Measurements from ENCODE around the gene DALRD3. TPM values are rescaled to one million over a fixed set of nuclear protein-coding genes. Genes with fewer than 3 reads are reported as not detected.
A peak's percentile ranks its signal among the peaks of the same experiment; 100 is the strongest.

DALRD3 gene
- total RNA-seq: 16.0 TPM
- long read RNA-seq, transcript DALRD3-202 (12 exons, 1,739 nt): major isoform, 41 of 127 reads
- long read RNA-seq, transcript DALRD3-206 (12 exons, 1,706 nt): minor isoform, 10 of 127 reads
- long read RNA-seq, partial matches to known transcripts: 26 of 127 reads
- long read RNA-seq, other reads (novel, unspliced or antisense): 47 of 127 reads

DNA sequence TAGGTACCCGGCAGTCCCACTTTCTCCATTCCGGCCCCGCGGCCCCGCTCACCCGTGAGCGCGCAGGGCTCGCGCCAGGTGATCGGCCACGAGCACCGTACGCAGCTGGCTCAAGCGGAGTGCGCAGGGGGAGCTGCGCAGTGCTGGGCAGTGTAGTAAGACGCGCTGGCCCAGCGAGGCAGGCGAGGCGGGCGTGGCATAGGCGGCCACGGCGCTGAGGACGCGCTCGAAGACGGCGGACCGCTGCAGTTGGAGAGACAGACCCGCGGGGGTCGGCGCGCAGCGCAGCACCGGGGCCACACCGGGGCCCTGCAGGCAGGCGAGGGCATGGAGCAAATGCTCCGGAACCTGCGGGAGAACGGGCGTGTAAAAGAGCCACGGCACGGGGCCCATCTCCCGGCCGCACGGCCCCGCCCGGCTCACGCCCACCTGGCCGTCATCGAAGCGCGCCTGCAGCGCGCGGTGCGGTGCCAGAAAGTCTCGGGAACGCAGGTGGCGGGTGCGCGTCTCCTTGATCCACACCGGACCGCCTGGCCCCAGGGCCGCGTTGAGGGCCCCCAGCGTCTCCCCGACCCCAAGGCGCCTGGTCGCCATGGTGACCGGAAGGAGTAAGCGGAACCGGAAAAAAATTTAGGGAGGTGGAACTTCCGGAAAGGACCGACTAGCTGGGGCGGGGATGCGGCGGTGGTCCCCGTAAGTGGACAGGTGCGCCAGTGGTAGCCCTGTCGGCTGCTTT is at the start of gene DALRD3:
Gene DALRD3, minus strand, starts transcription at position 610 of the 736 bp plus-strand sequence. Its CDS starts 16 bp downstream, at position 594.
- no peak for DNase-seq (ENCODE audit: low spot score)

DNA sequence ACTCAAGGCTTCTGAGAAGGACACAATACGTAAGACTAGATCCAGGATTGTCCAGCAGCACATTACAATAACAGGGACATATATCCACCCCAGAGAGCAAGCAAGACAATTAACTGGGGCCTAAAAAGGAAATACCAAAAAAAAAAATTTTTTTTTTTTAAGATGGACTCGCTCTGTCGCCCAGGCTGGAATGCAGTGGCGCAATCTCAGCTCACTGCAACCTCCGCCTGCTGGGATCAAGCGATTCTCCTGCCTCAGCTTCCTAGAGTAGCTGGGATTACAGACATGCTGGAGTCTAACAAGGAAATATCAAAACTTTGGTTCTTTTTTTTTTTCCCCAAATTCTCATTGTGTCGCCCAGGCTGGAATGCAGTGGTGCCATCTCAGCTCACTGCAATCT is 39.6 kb upstream of the DALRD3 start:
- no peak for DNase-seq (ENCODE audit: low spot score)

DNA sequence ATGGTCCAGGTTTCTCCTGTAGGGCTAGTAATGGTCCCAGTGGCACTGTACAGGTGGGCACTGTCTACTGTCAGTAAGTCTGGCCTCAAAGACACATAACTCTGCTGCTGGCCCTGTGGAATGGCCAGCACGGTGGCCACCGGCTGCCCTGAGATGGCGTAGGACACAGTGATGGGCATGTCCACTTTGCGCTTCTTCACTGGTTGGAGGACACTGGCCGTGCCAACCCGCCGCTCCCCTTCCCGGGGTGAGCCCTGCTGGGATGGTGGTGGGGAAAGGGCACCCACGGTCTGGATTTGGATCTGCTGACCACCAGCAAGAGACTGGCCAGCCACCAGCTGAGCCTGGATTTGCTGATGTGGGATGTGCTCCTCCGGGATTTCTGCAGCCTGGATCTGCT is 38.9 kb upstream of the DALRD3 start:
- DNase-seq (ENCODE audit: low spot score): no peak

DNA sequence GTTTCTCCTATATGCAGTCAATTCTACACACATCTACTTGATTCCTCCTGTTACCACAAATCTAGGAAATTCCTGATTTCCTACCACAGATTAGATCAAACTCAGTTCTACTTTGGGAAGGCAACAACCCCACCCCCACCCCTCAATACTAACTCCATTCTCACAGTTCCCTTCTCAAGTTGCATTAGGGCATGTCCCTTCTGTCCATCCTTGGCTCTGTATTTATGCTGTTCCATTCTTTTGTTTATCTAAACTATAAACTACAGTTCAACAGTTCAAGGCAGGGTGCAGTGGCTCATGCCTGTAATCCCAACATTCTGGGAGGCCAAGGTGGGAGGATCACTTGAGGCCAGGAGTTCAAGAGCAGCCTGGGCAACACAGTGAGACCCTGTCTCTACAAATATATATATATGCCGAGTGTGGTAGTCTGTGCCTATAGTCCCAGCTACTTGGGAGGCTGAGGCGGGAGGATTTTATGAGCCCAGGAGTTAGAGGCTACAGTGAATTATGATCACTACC is 36.0 kb upstream of the DALRD3 start:
- DNase-seq (ENCODE audit: low spot score): no peak

GRCh38 chr3:49053543-49053942 is 35.2 kb upstream of the DALRD3 start:
- no peak for DNase-seq (ENCODE audit: low spot score)

GRCh38 chr3:49035281-49035680 is 16.9 kb upstream of the DALRD3 start:
- no peak for DNase-seq (ENCODE audit: low spot score)

- no peak for DNase-seq (ENCODE audit: low spot score)
These were observed 16.3 kb upstream of the DALRD3 start for GRCh38 chr3:49034650-49035049.

DNA sequence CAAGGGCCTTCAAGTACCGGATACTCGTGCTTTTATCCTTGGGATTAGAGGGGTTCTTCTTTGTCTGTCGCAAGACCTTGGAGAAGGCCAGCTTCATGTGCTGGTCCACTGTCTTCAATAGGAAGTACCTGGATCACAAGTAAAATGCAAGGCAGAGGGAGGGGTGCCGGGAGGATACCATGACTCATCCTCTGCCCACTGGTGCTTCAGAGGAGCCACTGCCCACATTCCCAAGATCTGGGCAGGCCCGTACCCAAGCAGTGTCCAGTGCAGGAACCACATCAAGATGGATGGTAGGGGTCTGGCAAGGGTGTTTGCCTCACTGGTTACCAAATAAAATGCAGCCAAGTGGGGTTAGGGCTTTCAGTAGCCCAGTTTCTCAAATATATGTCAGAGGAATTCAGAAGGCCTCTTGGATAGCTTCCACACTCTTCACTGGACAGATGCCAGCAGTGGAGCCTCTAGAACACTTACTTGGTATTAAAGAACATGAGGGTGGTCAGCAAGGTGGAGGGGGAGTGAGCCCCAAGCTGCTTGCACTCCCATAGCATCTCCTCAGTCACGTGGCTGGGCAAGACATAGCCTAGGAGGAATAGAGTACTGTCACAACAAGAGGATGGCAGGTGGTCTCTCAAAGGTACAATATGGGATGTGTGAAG is 14.4 kb upstream of the DALRD3 start:
- DNase-seq (ENCODE audit: low spot score): no peak

DNA sequence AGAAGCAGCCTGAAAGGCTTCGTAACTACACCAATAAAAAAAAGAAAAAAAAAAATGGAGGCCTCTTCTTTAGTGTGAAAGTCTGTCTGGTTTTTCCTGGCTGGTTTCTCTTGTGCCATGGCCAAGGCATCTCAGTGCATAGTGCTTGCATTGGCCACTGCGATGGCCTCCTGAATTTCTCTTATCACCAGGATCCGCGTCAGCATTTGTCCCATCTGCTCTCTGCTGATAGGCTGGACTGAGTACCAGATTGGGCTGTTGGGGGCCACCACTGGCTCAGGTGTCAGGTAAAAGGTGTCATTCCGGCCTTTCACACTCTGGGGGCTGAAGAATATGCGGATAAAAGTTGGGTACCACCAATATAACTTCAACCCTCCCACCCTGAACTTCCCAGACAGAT is 11.9 kb upstream of the DALRD3 start:
- DNase-seq (ENCODE audit: low spot score): no peak

DNA sequence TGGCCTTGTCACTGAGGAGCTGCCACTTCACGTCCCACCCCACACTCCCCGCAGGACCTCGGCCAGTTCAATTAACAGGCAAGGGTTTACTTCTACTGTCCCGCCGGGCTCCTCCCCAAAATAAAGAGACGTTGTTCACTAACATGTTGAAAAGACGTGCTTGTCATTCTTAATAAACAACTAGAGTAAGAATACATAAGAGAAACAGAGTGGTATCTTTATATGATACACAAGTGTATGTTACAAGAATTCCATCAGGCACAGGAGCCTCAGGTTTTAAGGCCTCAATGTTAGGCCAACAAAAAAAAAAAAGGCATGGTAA is 11.1 kb upstream of the DALRD3 start:
- DNase-seq (ENCODE audit: low spot score): no peak

DNA sequence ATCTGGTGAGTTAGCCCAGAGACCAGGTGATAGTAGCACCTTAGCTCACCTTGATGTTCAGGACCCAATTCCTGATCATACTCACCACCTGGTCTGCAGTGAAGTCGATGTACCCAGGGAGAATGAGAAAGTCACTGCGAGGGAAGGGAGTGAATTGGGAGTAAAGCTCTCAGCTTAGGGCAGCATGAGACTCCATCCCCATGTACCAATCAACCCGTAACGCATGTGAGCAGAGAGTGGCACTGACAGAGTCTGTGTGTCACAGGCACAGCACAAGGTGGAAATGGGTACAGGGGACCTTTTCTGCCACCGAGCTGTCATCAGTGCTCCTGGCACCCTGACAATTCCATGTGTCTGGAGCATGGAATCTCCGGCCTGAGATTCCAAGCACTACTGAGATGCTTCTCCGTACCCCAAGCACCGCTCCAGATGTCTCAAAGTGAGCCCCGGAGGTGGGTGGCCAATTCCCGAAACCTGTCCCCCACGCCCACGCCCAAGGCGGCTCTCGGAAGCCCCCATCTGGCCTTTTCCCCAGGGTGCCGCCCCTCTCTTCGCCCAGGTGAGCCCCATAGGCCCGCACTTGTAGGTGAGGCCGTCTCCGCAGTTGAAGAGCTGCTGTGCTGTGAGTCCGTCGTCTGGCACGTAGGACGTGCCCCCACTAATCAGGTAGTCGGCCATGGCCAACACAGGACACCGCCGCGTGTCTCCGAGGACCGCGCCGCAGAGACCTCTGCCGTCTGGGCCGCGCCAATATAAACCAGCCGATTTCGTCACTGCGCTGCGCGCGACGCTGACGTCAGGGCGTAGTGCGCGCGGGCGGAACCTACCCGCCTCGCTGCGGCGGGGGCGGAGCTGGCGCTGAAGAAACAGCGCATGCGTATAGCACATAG is 10.5 kb upstream of the DALRD3 start, which contains the start of gene IMPDH2:
Gene IMPDH2, minus strand, starts transcription at position 726 of the 890 bp plus-strand sequence. Its CDS starts 48 bp downstream, at position 678.
- peak; percentile 99 for DNase-seq (ENCODE audit: low spot score)

- DNase-seq (ENCODE audit: low spot score): no peak
These were observed 9.9 kb upstream of the DALRD3 start for GRCh38 chr3:49028298-49028672.

DNA sequence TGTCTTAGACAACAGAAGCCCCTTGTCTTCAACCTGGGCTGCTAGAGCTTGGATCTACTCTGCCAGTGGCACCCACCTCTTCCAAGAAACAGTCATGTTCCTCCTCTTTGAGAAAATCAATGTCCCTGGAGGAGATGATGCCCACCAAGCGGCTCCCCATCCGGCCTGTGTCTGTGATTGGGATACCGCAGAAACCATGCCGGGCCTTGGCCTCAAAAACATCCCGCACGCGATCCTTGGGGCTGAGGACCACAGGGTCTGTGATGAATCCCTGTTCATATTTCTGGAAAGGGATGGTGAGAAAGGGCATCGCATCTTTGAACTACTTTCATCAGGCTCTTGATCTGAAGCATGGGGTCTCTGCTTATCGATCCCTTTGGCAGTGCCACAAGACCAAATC is 9.3 kb upstream of the DALRD3 start:
- no peak for DNase-seq (ENCODE audit: low spot score)

GRCh38 chr3:49026536-49026935 is 8.2 kb upstream of the DALRD3 start:
- DNase-seq (ENCODE audit: low spot score): no peak

GRCh38 chr3:49025793-49026520 is 7.6 kb upstream of the DALRD3 start:
- no peak for DNase-seq (ENCODE audit: low spot score)

GRCh38 chr3:49025005-49025792 is 6.8 kb upstream of the DALRD3 start:
- no peak for DNase-seq (ENCODE audit: low spot score)

GRCh38 chr3:49024449-49024848 is 6.1 kb upstream of the DALRD3 start:
- no peak for DNase-seq (ENCODE audit: low spot score)

DNA sequence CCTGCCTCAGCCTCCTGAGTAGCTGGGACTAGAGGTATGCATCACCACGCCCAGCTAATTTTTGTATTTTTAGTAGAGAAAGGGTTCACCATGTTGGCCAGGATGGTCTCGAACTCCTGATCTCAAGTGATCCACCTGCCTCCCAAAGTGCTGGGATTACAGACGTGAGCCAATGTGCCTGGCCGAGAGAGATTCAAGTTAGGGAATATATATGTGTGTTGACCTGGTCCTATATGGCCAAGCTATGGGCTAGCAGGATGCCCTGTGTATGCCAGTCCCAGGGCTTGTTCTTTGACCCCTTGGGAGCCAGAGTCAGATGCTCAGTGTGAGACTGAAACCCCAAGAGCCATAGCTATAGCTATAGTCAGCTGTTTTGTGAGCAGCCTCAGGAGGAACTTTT is 5.4 kb upstream of the DALRD3 start:
- DNase-seq (ENCODE audit: low spot score): no peak

- no peak for DNase-seq (ENCODE audit: low spot score)
These were observed 4.3 kb upstream of the DALRD3 start for GRCh38 chr3:49022688-49023171.

Measured in mesenteric fat pad (tissue), 1 donor.